ENCODE measurements around the gene RPS26. TPM values are rescaled to one million over a fixed set of nuclear protein-coding genes. Genes with fewer than 3 reads are reported as not detected.

RPS26 gene
- total RNA-seq, 1 experiment from 2014 or later: 60.4 TPM

GRCh38 chr12:56086608-56087007, 44.9 kb downstream of the RPS26 start:
- Histone ChIP-seq H3K4me1 (peaks cover 12% of the 10 kb centered on the region), H3K36me3 (ENCODE audit: control insufficient read depth, insufficient read depth, low read length) (peaks cover 19% of the 10 kb centered on the region), H3K4me3 (ENCODE audit: low read depth, low read length) (no peak overlapping the region), H3K27me3 (replicated peaks; ENCODE audit: control insufficient read depth, insufficient read depth, low read length) (no peaks in the 10 kb centered on the region), H3K9me3 (no peaks in the 10 kb centered on the region)
- no peak for DNase-seq
- Mint-ChIP-seq H3K9me3 (ENCODE audit: unreplicated experiment) (no peaks in the 10 kb centered on the region), H3K36me3 (ENCODE audit: insufficient read depth, unreplicated experiment) (peaks cover 79% of the 10 kb centered on the region), H3K27ac (ENCODE audit: unreplicated experiment) (no peak overlapping the region), H3K4me1 (ENCODE audit: low read depth, unreplicated experiment) (peaks cover 21% of the 10 kb centered on the region), H3K4me3 (ENCODE audit: unreplicated experiment) (peak overlapping the region; percentile 37), H3K27me3 (ENCODE audit: insufficient read depth, unreplicated experiment) (no peaks in the 10 kb centered on the region)
- TF ChIP-seq, protein P1, sequence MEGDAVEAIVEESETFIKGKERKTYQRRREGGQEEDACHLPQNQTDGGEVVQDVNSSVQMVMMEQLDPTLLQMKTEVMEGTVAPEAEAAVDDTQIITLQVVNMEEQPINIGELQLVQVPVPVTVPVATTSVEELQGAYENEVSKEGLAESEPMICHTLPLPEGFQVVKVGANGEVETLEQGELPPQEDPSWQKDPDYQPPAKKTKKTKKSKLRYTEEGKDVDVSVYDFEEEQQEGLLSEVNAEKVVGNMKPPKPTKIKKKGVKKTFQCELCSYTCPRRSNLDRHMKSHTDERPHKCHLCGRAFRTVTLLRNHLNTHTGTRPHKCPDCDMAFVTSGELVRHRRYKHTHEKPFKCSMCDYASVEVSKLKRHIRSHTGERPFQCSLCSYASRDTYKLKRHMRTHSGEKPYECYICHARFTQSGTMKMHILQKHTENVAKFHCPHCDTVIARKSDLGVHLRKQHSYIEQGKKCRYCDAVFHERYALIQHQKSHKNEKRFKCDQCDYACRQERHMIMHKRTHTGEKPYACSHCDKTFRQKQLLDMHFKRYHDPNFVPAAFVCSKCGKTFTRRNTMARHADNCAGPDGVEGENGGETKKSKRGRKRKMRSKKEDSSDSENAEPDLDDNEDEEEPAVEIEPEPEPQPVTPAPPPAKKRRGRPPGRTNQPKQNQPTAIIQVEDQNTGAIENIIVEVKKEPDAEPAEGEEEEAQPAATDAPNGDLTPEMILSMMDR (IDR thresholded peaks at IDR 0.05; ENCODE audit: insufficient read depth in 1 of 2, low read depth in 1 of 2, low read length in 1 of 2, severe bottlenecking in 1 of 2, unreplicated experiment in 1 of 2): no peak
- ChIA-PET CTCF (interaction anchor here (0.6 to 2.0 kb wide), 3 partner anchors 9 to 39 kb away, joined by 3 to 6 read pairs (median 3); partner anchors contain the start of gene PA2G4), POLR2A (interaction anchor here (0.6 to 0.7 kb wide), 2 partner anchors 1281 to 1390 kb away, joined by 3 to 4 read pairs; no protein-coding TSS in a partner anchor)
- intact Hi-C loops (cut with micrococcal nuclease; ENCODE audit: unreplicated experiment): no loop called here
- no TSS peak for BruUV-seq (replicated peaks)

- ChIA-PET POLR2A (no interaction called here), CTCF (interaction anchor here (0.7 kb wide), 1 partner anchor 9 kb away, joined by 3 read pairs; no protein-coding TSS in a partner anchor)
- H3K27me3 ChIP-seq (replicated peaks; ENCODE audit: control insufficient read depth, insufficient read depth, low read length): no peaks in the 10 kb centered on the region
- no peak for DNase-seq
- intact Hi-C loops (cut with micrococcal nuclease; ENCODE audit: unreplicated experiment): no loop called here
- H3K36me3 ChIP-seq (ENCODE audit: control insufficient read depth, insufficient read depth, low read length): peaks cover 19% of the 10 kb centered on the region
- H3K4me3 ChIP-seq (ENCODE audit: low read depth, low read length): no peak overlapping the region
- H3K9me3 ChIP-seq: no peaks in the 10 kb centered on the region
- Mint-ChIP-seq H3K27ac (ENCODE audit: unreplicated experiment) (no peak overlapping the region), H3K9me3 (ENCODE audit: unreplicated experiment) (no peaks in the 10 kb centered on the region), H3K4me1 (ENCODE audit: low read depth, unreplicated experiment) (peaks cover 15% of the 10 kb centered on the region), H3K27me3 (ENCODE audit: insufficient read depth, unreplicated experiment) (no peaks in the 10 kb centered on the region), H3K36me3 (ENCODE audit: insufficient read depth, unreplicated experiment) (peaks cover 85% of the 10 kb centered on the region), H3K4me3 (ENCODE audit: unreplicated experiment) (no peak overlapping the region)
- H3K4me1 ChIP-seq: peaks cover 7% of the 10 kb centered on the region
- TF ChIP-seq, protein P1 (IDR thresholded peaks at IDR 0.05; ENCODE audit: insufficient read depth in 1 of 2, low read depth in 1 of 2, low read length in 1 of 2, severe bottlenecking in 1 of 2, unreplicated experiment in 1 of 2): no peak
- BruUV-seq (replicated peaks): no TSS peak
Measured at GRCh38 chr12:56087220-56087619, 45.5 kb downstream of the RPS26 start.

Other genes with a start within 250 kb of the RPS26 start
- 70.9 and 77.6 TPM in 2 replicates for gene SARNP, start 224.2 kb upstream of the RPS26 start, total RNA-seq (2022)
- 44.0 and 48.3 TPM in 2 replicates for gene ORMDL2, start 223.9 kb upstream of the RPS26 start, total RNA-seq (2022)
- 21.1 and 24.5 TPM in 2 replicates for gene DNAJC14, start 212.3 kb upstream of the RPS26 start, total RNA-seq (2022)
- 1.9 and 2.2 TPM in 2 replicates for gene MMP19, start 199.0 kb upstream of the RPS26 start, total RNA-seq (2022)
- 39.3 and 47.2 TPM in 2 replicates for gene PYM1, start 114.0 kb upstream of the RPS26 start, total RNA-seq (2022)
- 19.4 and 22.2 TPM in 2 replicates for gene DGKA, start 110.8 kb upstream of the RPS26 start, total RNA-seq (2022)
- 7.8 and 9.7 TPM in 2 replicates for gene PMEL, start 75.9 kb upstream of the RPS26 start, total RNA-seq (2022)
- 103 and 110 TPM in 2 replicates for gene CDK2, start 75.1 kb upstream of the RPS26 start, total RNA-seq (2022)
- 98.4 and 107 TPM in 2 replicates for gene RAB5B, start 67.8 kb upstream of the RPS26 start, total RNA-seq (2022)
- gene SUOX, start 44.6 kb upstream of the RPS26 start, total RNA-seq (2022): 37.9 and 40.8 TPM in 2 replicates
- 15.6 and 15.7 TPM in 2 replicates for gene IKZF4, start 20.9 kb upstream of the RPS26 start, total RNA-seq (2022)
- gene ERBB3, start 38.2 kb downstream of the RPS26 start, total RNA-seq (2022): 101 and 109 TPM in 2 replicates
- 178 and 190 TPM in 2 replicates for gene PA2G4, start 62.6 kb downstream of the RPS26 start, total RNA-seq (2022)
- gene RPL41, start 74.7 kb downstream of the RPS26 start, total RNA-seq (2022): 3,009 and 3,051 TPM in 2 replicates
- 3.5 and 4.4 TPM in 2 replicates for gene ZC3H10, start 76.3 kb downstream of the RPS26 start, total RNA-seq (2022)
- gene ESYT1, start 86.3 kb downstream of the RPS26 start, total RNA-seq (2022): 70.4 and 79.0 TPM in 2 replicates
- gene MYL6B, start 110.7 kb downstream of the RPS26 start, total RNA-seq (2022): 40.5 and 44.8 TPM in 2 replicates
- 960 and 1,174 TPM in 2 replicates for gene MYL6, start 116.4 kb downstream of the RPS26 start, total RNA-seq (2022)
- gene SMARCC2, start 147.6 kb downstream of the RPS26 start, total RNA-seq (2022): 89.1 and 94.8 TPM in 2 replicates
- 48.0 and 53.4 TPM in 2 replicates for gene RNF41, start 180.0 kb downstream of the RPS26 start, total RNA-seq (2022)
- gene NABP2, start 182.4 kb downstream of the RPS26 start, total RNA-seq (2022): 32.1 and 37.7 TPM in 2 replicates
- 83.1 and 110 TPM in 2 replicates for gene SLC39A5, start 188.1 kb downstream of the RPS26 start, total RNA-seq (2022)
- 34.6 and 46.3 TPM in 2 replicates for gene ANKRD52, start 216.5 kb downstream of the RPS26 start, total RNA-seq (2022)
- 16.7 and 18.4 TPM in 2 replicates for gene COQ10A, start 225.0 kb downstream of the RPS26 start, total RNA-seq (2022)

Measured in Caco-2 (cell line).